K562 (cell line): ENCODE measurements around the gene GET3. TPM values are rescaled to one million over a fixed set of nuclear protein-coding genes. Genes with fewer than 3 reads are reported as not detected.

ENCODE experiments used
- DMBX1 ChIP-seq: fragments of 250-450 bp; sonication (Bioruptor Pico); IDR thresholded peaks from 2 replicates; pipeline ENCODE4 v1.8.0; 2022; ENCODE audit warnings: inconsistent platforms, mild to moderate bottlenecking, moderate library complexity, borderline replicate concordance
- EWSR1 ChIP-seq: fragments of 450-650 bp; IDR thresholded peaks from 2 replicates; pipeline ENCODE4 v1.6.1; 2018; ENCODE audit warnings: borderline replicate concordance, mild to moderate bottlenecking, low read depth, moderate library complexity; ENCODE audit not compliant: partially characterized antibody
- HDAC6 ChIP-seq: IDR thresholded peaks from 2 replicates; pipeline ENCODE4 v1.6.1; 2012; ENCODE audit warnings: low read depth, mild to moderate bottlenecking, control low read depth, inconsistent platforms, low read length, moderate library complexity
- KDM4B ChIP-seq, 2 experiments: fragments of 450-650 bp in 1 of 2; sonication (generic) in 1 of 2; IDR thresholded peaks; 2 replicates each; pipeline ENCODE4 v1.6.1; 2016 to 2017; ENCODE audit warnings: borderline replicate concordance in 2 of 2, antibody characterized with exemption in 1 of 2, low read depth in 1 of 2, mild to moderate bottlenecking in 1 of 2
- MTA1 ChIP-seq: fragments of 450-650 bp; IDR thresholded peaks from 2 replicates; pipeline ENCODE4 v1.6.1; 2017; ENCODE audit warnings: borderline replicate concordance
- NCOA2 ChIP-seq, 2 experiments: fragments of 450-650 bp; IDR thresholded peaks; 2 replicates each; pipeline ENCODE4 v1.6.1; 2018; ENCODE audit warnings: mild to moderate bottlenecking in 2 of 2, moderate library complexity in 1 of 2; ENCODE audit not compliant: partially characterized antibody in 2 of 2
- SRSF1 ChIP-seq: fragments of 200-400 bp; formaldehyde crosslinking; IDR thresholded peaks from 2 replicates; pipeline ENCODE4 v1.6.1; 2017; ENCODE audit warnings: mild to moderate bottlenecking, low read depth, low read length, moderate library complexity
- polyA plus RNA-seq, 8 experiments: library from polyadenylated mRNA; depleted of rRNA in 4 of 8; stranded (reverse) in 5 of 8; unstranded in 3 of 8; fragments of >200 nt; fragmentation: Nextera tagmentation in 2 of 8; fragmentation: Illumina TruSeq in 1 of 8; extraction: Ambion mirVana in 2 of 8; extraction: Trizol in 1 of 8; gene quantifications; 2 replicates each; pipeline versions ENCODE4 v1.2.1 to v1.2.3, GENCODE V29; 2011 to 2014; ENCODE audit warnings: inconsistent platforms in 1 of 8, missing spikeins in 1 of 8
- total RNA-seq, 7 experiments: library from RNA; depleted of rRNA in 6 of 7; stranded (reverse); fragments of >200 nt in 6 of 7; fragmentation: Illumina TruSeq in 2 of 7; extraction: Trizol in 2 of 7; gene quantifications; 2 replicates each; pipeline versions ENCODE4 v1.2.1 to v1.2.3, GENCODE V29; 2011 to 2021; ENCODE audit warnings: low replicate concordance in 1 of 7
- TF ChIP-seq, protein P1 (sequence below), 2 experiments: fragments of 450-650 bp; IDR thresholded peaks; 2 replicates each; pipeline ENCODE4 v1.6.1; 2016; ENCODE audit warnings: mild to moderate bottlenecking in 2 of 2, borderline replicate concordance in 1 of 2, low read depth in 1 of 2, moderate library complexity in 1 of 2
- TF ChIP-seq, protein P2 (sequence below), 2 experiments: fragments of 200-800 bp in 1 of 2; sonication (Bioruptor generic) in 1 of 2; sonication (generic) in 1 of 2; formaldehyde crosslinking in 1 of 2; IDR thresholded peaks in 1 of 2; conservative IDR thresholded peaks in 1 of 2; 2 replicates each; pipeline versions ENCODE4 v1.5.0 to v1.6.1; 2016 to 2020; ENCODE audit warnings: missing compliant biosample characterization in 1 of 2, missing genetic modification characterization in 1 of 2, missing genetic modification reagents in 1 of 2
- TF ChIP-seq, protein P3 (sequence below): fragments of 150-350 bp; conservative IDR thresholded peaks from 2 replicates; pipeline ENCODE4 v1.6.1; 2014; ENCODE audit warnings: low read length
- TF ChIP-seq, protein P4 (sequence below): fragments of 450-650 bp; IDR thresholded peaks from 2 replicates; pipeline ENCODE4 v1.6.1; 2018; ENCODE audit warnings: mild to moderate bottlenecking, low read depth; ENCODE audit not compliant: partially characterized antibody

GET3 gene
- total and polyA plus RNA-seq, 9 of the 15 experiments (the other 6 are each of a cell fraction or from before 2014, with no cell fraction given): 8.3 to 83.5 (median 51.8) TPM

DNA sequence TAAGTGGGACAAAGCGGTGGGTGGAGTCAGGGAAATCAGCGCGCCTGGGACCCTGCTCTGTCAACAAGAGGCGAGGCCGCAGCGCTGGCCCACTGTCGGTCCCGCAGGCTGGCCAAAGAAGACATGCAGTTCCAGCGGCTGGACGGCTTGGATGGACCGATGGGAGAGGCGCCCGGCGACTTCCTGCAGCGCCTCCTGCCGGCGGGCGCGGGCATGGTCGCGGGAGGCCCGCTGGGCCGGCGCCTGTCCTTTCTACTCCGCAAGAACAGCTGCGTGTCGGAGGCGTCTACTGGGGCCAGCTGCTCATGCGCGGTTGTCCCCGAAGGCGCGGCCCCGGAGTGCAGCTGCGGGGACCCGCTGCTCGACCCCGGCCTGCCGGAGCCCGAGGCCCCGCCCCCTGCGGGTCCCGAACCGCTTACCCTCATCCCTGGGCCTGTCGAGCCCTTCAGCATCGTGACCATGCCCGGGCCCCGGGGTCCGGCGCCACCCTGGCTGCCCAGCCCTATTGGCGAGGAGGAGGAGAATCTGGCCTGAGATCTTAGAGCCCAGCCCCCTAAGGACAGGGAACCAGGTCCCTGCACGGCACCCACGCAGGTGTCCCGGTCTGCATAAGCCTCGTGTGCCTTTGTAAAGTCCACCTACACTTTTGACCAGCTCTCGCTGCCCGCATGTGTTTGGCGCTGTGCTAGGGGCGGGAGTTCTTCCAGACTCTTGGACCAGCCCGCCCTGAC lies 20.4 kb downstream of the GET3 start (continued):
- TF ChIP-seq, protein P1, sequence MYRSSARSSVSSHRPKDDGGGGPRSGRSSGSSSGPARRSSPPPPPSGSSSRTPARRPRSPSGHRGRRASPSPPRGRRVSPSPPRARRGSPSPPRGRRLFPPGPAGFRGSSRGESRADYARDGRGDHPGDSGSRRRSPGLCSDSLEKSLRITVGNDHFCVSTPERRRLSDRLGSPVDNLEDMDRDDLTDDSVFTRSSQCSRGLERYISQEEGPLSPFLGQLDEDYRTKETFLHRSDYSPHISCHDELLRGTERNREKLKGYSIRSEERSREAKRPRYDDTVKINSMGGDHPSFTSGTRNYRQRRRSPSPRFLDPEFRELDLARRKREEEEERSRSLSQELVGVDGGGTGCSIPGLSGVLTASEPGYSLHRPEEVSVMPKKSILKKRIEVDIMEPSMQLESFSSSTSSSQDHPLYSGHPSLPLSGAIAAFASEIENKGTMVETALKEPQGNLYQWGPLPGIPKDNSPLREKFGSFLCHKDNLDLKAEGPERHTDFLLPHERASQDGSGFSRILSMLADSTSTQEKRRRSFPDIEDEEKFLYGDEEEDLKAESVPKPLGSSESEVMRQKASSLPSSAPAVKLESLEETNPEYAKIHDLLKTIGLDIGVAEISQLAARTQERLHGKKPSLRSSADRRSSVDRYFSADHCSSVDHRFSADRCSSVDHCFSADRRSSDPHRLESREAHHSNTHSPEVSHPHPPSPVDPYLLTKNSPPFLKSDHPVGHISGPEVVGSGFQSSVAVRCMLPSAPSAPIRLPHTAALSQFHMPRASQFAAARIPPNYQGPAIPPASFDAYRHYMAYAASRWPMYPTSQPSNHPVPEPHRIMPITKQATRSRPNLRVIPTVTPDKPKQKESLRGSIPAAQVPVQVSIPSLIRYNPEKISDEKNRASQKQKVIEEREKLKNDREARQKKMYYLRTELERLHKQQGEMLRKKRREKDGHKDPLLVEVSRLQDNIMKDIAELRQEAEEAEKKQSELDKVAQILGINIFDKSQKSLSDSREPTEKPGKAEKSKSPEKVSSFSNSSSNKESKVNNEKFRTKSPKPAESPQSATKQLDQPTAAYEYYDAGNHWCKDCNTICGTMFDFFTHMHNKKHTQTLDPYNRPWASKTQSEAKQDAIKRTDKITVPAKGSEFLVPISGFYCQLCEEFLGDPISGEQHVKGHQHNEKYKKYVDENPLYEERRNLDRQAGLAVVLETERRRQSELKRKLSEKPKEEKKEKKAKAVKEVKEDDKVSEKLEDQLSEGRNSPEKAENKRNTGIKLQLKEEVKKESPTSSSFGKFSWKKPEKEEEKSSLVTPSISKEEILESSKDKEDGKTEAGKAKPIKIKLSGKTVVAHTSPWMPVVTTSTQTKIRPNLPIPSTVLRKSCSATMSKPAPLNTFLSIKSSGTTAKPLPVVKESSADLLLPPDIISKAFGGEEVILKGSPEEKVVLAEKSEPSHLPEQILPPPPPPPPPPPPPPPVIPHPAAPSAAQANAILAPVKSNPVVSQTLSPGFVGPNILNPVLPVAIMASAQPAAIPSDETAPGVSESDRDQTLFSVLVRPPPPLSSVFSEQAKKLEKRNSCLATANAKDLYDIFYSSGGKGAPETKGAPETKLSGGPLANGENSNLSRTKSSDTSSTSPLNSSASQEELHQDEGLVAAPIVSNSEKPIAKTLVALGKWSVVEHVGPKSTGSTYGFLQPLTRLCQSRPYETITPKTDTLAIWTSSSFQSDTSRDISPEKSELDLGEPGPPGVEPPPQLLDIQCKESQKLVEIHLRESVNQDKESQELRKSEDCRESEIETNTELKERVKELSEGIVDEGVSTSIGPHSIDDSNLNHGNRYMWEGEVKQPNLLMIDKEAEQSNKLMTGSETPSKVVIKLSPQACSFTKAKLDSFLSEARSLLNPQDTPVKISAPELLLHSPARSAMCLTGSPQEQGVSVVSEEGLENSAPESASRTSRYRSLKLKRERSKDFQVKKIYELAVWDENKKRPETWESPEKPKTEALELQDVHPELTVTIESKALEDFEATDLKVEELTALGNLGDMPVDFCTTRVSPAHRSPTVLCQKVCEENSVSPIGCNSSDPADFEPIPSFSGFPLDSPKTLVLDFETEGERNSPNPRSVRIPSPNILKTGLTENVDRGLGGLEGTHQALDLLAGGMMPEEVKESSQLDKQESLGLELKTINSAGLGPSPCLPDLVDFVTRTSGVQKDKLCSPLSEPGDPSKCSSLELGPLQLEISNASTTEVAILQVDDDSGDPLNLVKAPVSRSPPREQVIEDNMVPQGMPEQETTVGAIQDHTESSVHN (IDR thresholded peaks at IDR 0.05; ENCODE audit: borderline replicate concordance in 1 of 2, low read depth in 1 of 2): no peak
- TF ChIP-seq SRSF1 (no peak), DMBX1 (CRISPR knock-in tag) (no peak), NCOA2 (IDR thresholded peaks at IDR 0.05; ENCODE audit: partially characterized antibody in 2 of 2) (no peak), EWSR1 (no peak), HDAC6 (no peak), KDM4B (IDR thresholded peaks at IDR 0.05; ENCODE audit: borderline replicate concordance in 2 of 2, low read depth in 1 of 2) (no peak), MTA1 (no peak)
- TF ChIP-seq, protein P2, sequence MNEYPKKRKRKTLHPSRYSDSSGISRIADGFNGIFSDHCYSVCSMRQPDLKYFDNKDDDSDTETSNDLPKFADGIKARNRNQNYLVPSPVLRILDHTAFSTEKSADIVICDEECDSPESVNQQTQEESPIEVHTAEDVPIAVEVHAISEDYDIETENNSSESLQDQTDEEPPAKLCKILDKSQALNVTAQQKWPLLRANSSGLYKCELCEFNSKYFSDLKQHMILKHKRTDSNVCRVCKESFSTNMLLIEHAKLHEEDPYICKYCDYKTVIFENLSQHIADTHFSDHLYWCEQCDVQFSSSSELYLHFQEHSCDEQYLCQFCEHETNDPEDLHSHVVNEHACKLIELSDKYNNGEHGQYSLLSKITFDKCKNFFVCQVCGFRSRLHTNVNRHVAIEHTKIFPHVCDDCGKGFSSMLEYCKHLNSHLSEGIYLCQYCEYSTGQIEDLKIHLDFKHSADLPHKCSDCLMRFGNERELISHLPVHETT (CRISPR knock-in tag; conservative IDR thresholded peaks at IDR 0.05 in 1 of 2, IDR thresholded peaks at IDR 0.05 in 1 of 2): no peak
- TF ChIP-seq, protein P3, sequence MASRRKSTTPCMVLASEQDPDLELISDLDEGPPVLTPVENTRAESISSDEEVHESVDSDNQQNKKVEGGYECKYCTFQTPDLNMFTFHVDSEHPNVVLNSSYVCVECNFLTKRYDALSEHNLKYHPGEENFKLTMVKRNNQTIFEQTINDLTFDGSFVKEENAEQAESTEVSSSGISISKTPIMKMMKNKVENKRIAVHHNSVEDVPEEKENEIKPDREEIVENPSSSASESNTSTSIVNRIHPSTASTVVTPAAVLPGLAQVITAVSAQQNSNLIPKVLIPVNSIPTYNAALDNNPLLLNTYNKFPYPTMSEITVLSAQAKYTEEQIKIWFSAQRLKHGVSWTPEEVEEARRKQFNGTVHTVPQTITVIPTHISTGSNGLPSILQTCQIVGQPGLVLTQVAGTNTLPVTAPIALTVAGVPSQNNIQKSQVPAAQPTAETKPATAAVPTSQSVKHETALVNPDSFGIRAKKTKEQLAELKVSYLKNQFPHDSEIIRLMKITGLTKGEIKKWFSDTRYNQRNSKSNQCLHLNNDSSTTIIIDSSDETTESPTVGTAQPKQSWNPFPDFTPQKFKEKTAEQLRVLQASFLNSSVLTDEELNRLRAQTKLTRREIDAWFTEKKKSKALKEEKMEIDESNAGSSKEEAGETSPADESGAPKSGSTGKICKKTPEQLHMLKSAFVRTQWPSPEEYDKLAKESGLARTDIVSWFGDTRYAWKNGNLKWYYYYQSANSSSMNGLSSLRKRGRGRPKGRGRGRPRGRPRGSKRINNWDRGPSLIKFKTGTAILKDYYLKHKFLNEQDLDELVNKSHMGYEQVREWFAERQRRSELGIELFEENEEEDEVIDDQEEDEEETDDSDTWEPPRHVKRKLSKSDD: 0 out of 2 replicates have a peak, but pooled peaks have one; percentile 42
- TF ChIP-seq, protein P4, sequence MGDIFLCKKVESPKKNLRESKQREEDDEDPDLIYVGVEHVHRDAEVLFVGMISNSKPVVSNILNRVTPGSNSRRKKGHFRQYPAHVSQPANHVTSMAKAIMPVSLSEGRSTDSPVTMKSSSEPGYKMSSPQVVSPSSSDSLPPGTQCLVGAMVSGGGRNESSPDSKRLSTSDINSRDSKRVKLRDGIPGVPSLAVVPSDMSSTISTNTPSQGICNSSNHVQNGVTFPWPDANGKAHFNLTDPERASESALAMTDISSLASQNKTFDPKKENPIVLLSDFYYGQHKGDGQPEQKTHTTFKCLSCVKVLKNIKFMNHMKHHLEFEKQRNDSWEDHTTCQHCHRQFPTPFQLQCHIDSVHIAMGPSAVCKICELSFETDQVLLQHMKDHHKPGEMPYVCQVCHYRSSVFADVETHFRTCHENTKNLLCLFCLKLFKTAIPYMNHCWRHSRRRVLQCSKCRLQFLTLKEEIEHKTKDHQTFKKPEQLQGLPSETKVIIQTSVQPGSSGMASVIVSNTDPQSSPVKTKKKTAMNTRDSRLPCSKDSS: no peak
